ENCODE measurements around the gene MDFIC. TPM values are rescaled to one million over a fixed set of nuclear protein-coding genes. Genes with fewer than 3 reads are reported as not detected.
A peak's percentile ranks its signal among the peaks of the same experiment; 100 is the strongest.

The MDFIC gene
- total and polyA plus RNA-seq, 4 donors = 3.2 to 6.6 (median 5.3) TPM

- Histone ChIP-seq H3K4me1 (ENCODE audit: control insufficient read depth in 4 of 4, insufficient read depth in 4 of 4, low read length in 3 of 4) (peaks cover 0 to 6% (median 2%) of the 10 kb centered on the region in 4 donors), H3K4me3 (ENCODE audit: low read depth in 1 of 3, low read length in 3 of 3) (no peak overlapping the region), H3K27me3 (ENCODE audit: control insufficient read depth in 4 of 4, insufficient read depth in 4 of 4, low read length in 3 of 4) (no peaks in the 10 kb centered on the region), H3K9ac (ENCODE audit: low read depth in 1 of 2, low read length in 2 of 2) (no peak overlapping the region), H3K27ac (ENCODE audit: low read depth in 1 of 2, low read length in 2 of 2) (no peak overlapping the region), H3K9me3 (ENCODE audit: control insufficient read depth in 4 of 4, low read length in 3 of 4) (no peaks in the 10 kb centered on the region), H3K36me3 (ENCODE audit: control insufficient read depth in 4 of 4, insufficient read depth in 3 of 4, low read depth in 1 of 4, low read length in 3 of 4) (no peaks in the 10 kb centered on the region)
- 61% methylated on average over 3 of the region's 3 CpGs for WGBS
- TF ChIP-seq RAD21 (IDR thresholded peaks at IDR 0.05) (peak in 1 of 2 donors; percentile 30), RXRA (IDR thresholded peaks at IDR 0.05) (peak; percentile 37 to 70), JUND (IDR thresholded peaks at IDR 0.05) (peak in 1 of 2 donors; percentile 36), ZBTB33 (IDR thresholded peaks at IDR 0.05) (no peak), HNF4A (conservative IDR thresholded peaks at IDR 0.05) (peak; percentile 53 to 75), FOXA2 (IDR thresholded peaks at IDR 0.05) (peak; percentile 13), NR2F2 (IDR thresholded peaks at IDR 0.05) (no peak)
- DNase-seq (ENCODE audit: low spot score) = no peak
These were observed 122.3 kb downstream of the MDFIC start for GRCh38 chr7:115044224-115044623.

- H3K4me1 ChIP-seq (ENCODE audit: control insufficient read depth in 4 of 4, insufficient read depth in 4 of 4, low read length in 3 of 4) = peaks cover 0 to 6% (median 2%) of the 10 kb centered on the region in 4 donors
- no peak overlapping the region for H3K27ac ChIP-seq (ENCODE audit: low read depth in 1 of 2, low read length in 2 of 2)
- H3K4me3 ChIP-seq (ENCODE audit: low read depth in 1 of 3, low read length in 3 of 3) = no peak overlapping the region
- DNase-seq (ENCODE audit: low spot score) = no peak
- peaks cover 0 to 2% (median 0%) of the 10 kb centered on the region in 4 donors for H3K9me3 ChIP-seq (ENCODE audit: control insufficient read depth in 4 of 4, low read length in 3 of 4)
- H3K36me3 ChIP-seq (ENCODE audit: control insufficient read depth in 4 of 4, insufficient read depth in 3 of 4, low read depth in 1 of 4, low read length in 3 of 4) = no peaks in the 10 kb centered on the region
- WGBS = 55% methylated on average over 6 of the region's 6 CpGs
- H3K9ac ChIP-seq (ENCODE audit: low read depth in 1 of 2, low read length in 2 of 2) = no peak overlapping the region
- TF ChIP-seq RAD21 (IDR thresholded peaks at IDR 0.05) (no peak), HNF4A (conservative IDR thresholded peaks at IDR 0.05) (peak in 1 of 2 donors; percentile 28), ATF3 (IDR thresholded peaks at IDR 0.05) (no peak)
- no peaks in the 10 kb centered on the region for H3K27me3 ChIP-seq (ENCODE audit: control insufficient read depth in 4 of 4, insufficient read depth in 4 of 4, low read length in 3 of 4)
These were observed 126.2 kb downstream of the MDFIC start for GRCh38 chr7:115047958-115048720.

- WGBS = 87% methylated on average over 4 of the region's 4 CpGs
- Histone ChIP-seq H3K27me3 (ENCODE audit: control insufficient read depth in 4 of 4, insufficient read depth in 4 of 4, low read length in 3 of 4) (no peaks in the 10 kb centered on the region), H3K4me1 (ENCODE audit: control insufficient read depth in 4 of 4, insufficient read depth in 4 of 4, low read length in 3 of 4) (no peaks in the 10 kb centered on the region), H3K9ac (ENCODE audit: low read depth in 1 of 2, low read length in 2 of 2) (no peak overlapping the region), H3K36me3 (ENCODE audit: control insufficient read depth in 4 of 4, insufficient read depth in 3 of 4, low read depth in 1 of 4, low read length in 3 of 4) (no peaks in the 10 kb centered on the region), H3K27ac (ENCODE audit: low read depth in 1 of 2, low read length in 2 of 2) (no peak overlapping the region), H3K9me3 (ENCODE audit: control insufficient read depth in 4 of 4, low read length in 3 of 4) (peaks cover 0 to 2% (median 0%) of the 10 kb centered on the region in 4 donors), H3K4me3 (ENCODE audit: low read depth in 1 of 3, low read length in 3 of 3) (no peak overlapping the region)
- no peak for DNase-seq (ENCODE audit: low spot score)
- no peak for TF ChIP-seq HNF4A (conservative IDR thresholded peaks at IDR 0.05)
- TF ChIP-seq EGR1 (IDR thresholded peaks at IDR 0.05; ENCODE audit: low read depth in 2 of 2) = no peak
These were observed 130.8 kb downstream of the MDFIC start for GRCh38 chr7:115052706-115053105.

GRCh38 chr7:115054478-115055065 is 132.7 kb downstream of the MDFIC start:
- no peaks in the 10 kb centered on the region for H3K36me3 ChIP-seq (ENCODE audit: control insufficient read depth in 4 of 4, insufficient read depth in 3 of 4, low read depth in 1 of 4, low read length in 3 of 4)
- H3K27me3 ChIP-seq (ENCODE audit: control insufficient read depth in 4 of 4, insufficient read depth in 4 of 4, low read length in 3 of 4) = no peaks in the 10 kb centered on the region
- H3K9me3 ChIP-seq (ENCODE audit: control insufficient read depth in 4 of 4, low read length in 3 of 4) = peaks cover 0 to 2% (median 0%) of the 10 kb centered on the region in 4 donors
- H3K9ac ChIP-seq (ENCODE audit: low read depth in 1 of 2, low read length in 2 of 2) = no peak overlapping the region
- DNase-seq (ENCODE audit: low spot score) = no peak
- H3K4me1 ChIP-seq (ENCODE audit: control insufficient read depth in 4 of 4, insufficient read depth in 4 of 4, low read length in 3 of 4) = no peaks in the 10 kb centered on the region
- no peak overlapping the region for H3K27ac ChIP-seq (ENCODE audit: low read depth in 1 of 2, low read length in 2 of 2)
- 61% methylated on average over 3 of the region's 3 CpGs for WGBS
- no peak overlapping the region for H3K4me3 ChIP-seq (ENCODE audit: low read depth in 1 of 3, low read length in 3 of 3)
- TF ChIP-seq HNF4G (IDR thresholded peaks at IDR 0.05) (no peak), FOXA2 (IDR thresholded peaks at IDR 0.05) (no peak), ATF3 (IDR thresholded peaks at IDR 0.05) (no peak), HNF4A (conservative IDR thresholded peaks at IDR 0.05) (no peak), NR2F2 (IDR thresholded peaks at IDR 0.05) (no peak), TAF1 (conservative IDR thresholded peaks at IDR 0.05) (no peak), REST (IDR thresholded peaks at IDR 0.05) (no peak), RAD21 (IDR thresholded peaks at IDR 0.05) (no peak), RXRA (IDR thresholded peaks at IDR 0.05) (no peak), YY1 (IDR thresholded peaks at IDR 0.05) (no peak)

Measured in liver (tissue), 9 donors.